GM21723 (cell line): ENCODE measurements around the gene MYH14.
"Not testable (repeated sequence)": the region's sequence is repeated elsewhere in the genome, so short reads cannot be mapped to it uniquely, and the experiment has no call there.

Experiments used
- ATAC-seq: cut with Tn5 transposase; IDR thresholded peaks from one replicate; pipeline ENCODE4 v1.9.1; 2021; ENCODE audit warnings: mild to moderate bottlenecking, moderate library complexity; ENCODE audit not compliant: unreplicated experiment

The MYH14 gene

DNA sequence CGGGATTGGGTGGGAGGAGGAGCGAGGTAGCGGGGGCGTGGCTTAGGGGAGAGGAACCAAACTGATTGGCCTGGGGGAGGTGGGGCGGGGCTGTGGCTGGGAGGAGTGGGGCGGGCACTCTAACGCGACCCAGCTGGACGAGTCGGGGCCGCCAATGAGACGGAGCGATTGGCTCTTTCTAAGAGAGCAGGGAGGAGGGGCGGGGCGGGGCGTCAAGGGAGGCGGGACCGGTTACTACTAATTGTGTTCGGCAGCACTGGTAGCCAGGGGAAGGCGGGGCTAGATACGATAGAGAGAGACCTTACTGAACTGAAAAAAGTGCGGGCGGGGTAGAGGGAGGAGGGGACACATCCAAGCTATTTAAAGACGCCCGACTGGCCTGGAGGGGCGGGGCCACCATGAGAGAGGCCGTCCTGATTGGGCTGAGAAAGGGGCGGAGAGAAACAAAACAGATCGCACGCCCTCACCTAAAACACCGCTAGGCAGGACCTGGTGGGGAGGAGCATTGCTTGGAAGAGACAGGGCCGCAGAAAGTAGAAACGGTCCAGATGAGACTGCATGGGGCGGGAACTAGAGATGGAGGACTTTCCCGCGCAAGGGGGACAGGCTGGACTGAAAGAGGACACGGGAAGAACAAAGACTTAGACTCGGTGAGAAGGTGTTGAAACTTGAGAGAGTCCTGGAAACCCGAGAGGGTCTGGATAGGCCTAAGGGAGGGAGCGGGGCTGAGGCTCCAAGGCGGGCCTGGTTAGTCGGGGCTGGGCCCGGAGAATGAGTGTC, 125.9 kb downstream of the MYH14 start, which contains the start of gene KCNC3:
TSS of gene KCNC3 (minus strand) at position 232 of the 780 bp plus-strand sequence. CDS start 295 bp downstream, outside the sequence.
- peak; percentile 50 for ATAC-seq

DNA sequence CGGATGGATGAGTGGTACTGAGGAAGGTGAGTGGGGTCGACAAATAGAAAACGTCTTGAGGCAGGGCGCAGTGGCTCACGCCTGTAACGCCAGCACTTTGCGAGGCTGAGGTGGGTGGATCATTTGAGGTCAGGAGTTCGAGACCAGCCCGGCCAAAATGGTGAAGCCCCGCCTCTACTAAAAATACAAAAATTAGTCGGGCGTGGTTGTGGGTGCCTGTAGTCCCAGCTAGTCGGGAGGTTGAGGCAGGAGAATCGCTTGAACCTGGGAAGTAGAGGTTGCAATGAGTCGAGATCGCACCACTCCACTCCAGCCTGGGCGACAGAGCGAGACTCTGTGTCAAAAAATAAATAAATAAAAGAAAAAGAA, 126.5 kb downstream of the MYH14 start:
- ATAC-seq = not testable (repeated sequence)

DNA sequence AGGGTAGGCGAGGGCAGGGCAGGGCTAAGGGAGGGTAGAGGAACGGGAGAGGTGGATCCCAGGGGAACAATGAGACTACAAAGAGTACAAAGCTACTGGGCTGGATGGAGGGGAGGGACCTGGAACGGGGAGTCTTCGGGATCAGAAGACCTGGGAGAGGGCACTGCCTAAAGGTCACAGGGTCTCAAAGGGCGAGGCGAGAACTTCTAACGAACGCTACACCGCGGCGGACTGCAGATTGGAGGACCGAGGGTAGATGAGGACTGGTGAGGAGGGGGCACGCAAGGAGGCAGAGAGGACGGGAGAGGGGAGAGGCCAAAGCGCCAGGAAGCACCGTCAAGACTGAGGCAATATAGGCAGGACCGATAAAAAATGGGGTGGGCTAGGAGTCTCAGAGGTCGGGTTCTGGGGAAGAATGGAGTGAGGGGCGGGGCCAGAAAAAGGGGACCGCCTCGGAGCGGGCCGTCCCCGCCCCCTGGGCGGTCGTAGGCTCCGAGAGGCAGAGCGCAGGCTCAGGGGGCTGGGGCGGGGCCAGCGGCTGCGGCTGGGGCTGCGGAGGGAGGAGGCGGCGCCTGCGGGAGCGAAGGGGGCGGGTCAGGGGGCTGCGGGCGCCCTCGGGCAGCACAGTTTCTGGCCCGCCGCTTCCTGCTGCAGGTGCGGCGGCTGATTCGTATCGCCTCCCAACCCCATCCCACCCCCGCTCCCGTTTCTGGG, 127.1 kb downstream of the MYH14 start:
- peak; percentile 32 for ATAC-seq

DNA sequence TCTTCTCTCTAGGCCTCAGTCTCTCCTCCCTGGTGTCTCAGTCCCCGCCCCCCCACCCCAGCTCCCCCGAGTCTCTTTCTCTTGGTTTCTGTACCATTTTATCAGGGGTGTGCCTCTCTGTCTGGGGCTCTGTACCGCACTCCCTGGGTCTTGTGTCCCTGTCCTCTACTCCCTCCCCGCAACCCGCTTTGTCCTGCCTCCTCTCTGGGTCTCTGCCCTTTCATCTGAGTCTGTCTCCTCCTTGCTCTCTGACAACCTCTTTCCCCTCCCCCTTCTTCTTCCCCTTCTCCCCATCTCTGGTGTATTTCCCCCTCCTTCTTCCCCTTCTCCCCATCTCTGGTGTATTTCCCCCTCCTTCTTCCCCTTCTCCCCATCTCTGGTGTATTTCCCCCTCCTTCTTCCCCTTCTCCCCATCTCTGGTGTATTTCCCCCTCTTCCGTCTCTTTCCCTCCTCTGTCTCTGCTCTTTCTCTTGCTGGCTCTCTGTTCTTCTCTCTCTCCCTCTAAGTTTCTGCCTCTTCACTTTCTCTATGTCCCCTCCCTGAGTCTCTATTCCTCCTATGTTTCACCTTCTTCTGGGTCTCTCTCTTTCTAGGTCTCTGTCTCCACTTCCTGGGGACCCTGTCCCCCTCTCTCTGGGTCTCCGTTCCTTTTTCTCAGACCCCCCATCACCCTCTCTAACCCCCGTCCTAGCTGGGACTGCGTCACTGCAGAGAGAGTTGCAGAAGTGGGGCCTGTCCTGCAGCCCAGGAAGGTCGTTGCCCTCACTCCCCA, 128.0 kb downstream of the MYH14 start:
- ATAC-seq = no peak

DNA sequence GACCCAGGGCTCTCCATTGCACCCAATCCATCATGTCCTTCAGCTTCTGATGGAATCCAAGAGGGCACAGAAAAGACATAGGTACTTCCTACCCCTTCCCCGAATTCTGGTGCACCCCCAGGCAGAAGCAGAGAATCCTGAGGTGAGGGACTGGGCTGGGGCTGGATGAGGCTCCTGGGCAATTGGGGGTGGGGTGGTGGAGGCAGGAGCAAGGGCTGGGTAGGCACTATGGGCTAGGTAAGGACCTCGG, 128.5 kb downstream of the MYH14 start:
- no peak for ATAC-seq

DNA sequence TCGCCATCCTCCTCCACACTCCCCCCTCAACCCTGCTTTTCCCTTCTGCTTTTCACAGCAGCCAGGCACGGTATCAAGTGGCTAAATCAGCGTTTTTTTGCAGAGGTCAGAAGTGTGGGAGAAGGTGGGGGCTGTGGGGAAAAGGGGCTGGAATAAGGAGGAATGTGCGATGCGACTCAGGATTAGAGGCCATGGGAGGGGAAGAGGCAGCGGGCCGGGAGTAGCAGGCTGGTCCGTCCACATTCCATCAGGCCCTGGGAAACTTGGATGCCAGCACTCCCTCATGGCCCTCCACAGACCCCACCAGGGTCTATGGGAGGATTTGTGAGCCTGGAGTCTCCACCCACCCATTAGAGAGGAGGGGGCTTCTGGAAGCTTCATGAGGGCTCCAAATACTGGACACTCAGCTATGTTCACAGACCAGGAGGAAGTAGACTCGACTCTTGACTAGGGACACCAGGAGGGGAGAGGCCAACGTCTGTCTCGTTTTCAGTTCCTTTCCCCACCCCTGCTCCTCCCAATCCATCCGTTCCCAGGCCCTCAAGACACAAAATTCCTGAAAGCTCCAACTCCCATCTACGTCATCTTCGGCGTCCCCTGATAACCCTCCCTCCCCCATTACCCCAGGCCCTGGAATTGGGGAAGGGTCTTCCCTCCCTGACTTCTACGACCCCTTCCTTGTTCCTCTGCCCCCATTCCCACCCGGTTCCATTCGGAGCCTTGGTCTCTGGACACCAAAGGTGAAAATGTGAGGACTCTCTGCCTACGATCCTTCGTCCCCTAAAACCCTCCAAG, 129.0 kb downstream of the MYH14 start:
- ATAC-seq = no peak

DNA sequence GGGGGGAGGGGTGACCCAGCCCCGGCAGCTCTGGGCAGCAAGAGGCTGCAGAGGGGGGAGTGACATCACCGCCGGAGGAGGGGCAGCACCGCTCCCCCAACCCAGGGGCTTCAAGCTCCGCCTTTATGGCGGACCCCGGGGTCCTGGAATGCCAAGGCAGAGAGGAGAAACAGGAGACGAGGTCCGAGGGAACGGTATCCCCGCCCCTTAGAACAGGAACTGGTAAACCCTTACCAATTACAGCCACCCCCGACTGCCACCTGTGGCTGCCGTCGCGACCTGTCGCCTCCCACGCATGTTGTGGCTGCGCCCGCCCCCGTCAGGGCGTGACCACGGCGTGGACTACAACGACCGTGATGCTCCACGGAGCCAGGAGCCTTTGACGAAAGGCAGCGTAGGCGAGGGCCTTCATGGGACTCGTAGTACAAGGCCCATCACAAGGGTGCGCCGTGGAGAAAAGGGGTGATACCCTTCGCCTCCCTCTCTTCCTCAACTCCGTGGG, 129.9 kb downstream of the MYH14 start:
- peak; percentile 37 for ATAC-seq

DNA sequence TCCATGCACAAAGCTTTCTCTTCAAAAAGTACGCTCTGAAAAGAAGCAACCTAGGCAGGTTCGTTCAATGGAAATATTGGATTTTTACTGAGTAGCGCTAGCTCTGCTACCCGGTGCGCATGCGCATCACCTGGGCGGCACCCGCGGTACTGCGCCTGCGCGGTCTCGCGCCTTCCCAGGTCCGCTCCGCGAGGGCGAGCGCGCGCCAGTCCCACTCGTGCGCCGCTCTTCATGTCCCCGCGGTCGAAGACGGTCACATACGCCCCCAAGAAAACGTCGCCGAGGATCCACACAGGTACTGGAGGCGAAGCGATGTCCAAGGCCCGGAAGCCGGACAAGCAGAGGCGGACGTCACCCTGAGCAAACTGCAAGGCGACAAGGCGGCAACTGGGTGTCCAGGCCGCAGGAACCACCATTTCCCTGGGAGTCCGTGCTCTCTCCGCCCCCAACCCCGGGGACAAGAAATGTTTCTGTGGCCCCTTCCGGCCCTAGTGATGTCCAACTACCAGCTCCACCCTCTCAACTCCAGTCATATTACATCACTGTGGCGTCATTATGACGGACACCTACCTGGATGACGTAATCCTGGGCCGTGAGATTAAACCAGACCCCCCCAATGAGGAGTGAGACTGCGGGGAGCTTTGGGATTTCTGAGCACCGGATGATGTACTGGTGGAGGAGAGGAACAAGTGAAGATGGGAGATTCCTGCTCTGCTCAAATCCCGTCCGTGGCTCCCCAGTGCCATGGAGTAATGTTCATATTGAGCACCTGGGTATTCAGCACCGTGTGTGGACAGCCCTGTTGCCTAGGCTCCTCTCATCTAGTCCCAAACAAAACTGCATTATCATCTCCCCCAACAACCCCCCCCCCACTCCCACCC, 130.6 kb downstream of the MYH14 start:
- peak; percentile 28 for ATAC-seq

DNA sequence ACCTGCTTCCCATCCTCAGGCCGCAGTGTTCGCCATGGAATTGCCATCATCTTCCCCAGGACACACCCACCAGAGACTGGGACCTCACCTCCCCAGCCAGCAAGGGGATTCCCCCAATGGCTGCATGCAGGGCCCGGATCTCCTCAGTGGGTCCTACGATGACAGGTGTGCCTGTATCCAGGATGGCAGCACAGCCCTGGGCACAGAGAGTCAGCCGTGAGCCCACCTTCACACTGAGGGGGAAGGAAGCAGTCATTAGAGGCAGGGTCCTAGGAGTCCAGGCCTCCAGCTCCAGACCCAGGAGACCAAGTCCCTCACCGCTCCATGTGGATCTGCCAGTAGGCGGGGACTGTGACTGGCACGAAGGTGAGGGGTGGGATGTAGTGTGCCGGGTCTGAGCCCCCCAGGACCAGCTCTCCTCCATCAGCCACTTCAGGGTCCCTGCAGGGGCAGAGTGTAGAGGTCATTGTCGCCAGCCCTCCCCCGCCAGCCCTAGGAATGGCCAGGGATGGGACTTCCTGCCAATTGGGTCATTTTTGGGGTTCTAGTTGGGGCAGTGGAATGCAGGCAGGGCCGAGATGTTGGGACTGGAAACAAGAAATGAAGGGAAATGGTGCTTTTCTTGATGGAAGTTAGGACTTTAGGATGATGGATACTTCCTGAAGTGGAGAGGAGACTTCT, 131.5 kb downstream of the MYH14 start:
- no peak for ATAC-seq

DNA sequence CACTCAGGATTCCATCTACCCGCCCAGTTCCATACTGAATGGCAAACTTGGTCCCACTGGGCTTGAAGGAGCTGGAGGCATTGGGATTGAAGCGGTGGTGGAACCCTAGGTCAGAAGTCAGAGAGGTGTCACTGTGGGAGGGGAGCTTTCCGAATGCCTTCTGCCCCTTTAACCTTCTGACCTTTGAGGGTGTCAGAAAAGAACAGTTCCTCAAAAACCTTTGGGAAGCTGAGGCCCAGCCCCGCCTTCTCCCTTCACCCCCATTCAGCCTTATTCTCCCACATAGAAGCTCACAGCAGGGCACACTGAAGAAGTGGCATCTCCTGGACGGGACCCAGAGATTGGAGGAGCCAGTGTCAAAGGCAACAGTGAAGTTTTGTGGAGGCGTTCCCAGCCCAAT, 133.6 kb downstream of the MYH14 start:
- not testable (repeated sequence) for ATAC-seq

DNA sequence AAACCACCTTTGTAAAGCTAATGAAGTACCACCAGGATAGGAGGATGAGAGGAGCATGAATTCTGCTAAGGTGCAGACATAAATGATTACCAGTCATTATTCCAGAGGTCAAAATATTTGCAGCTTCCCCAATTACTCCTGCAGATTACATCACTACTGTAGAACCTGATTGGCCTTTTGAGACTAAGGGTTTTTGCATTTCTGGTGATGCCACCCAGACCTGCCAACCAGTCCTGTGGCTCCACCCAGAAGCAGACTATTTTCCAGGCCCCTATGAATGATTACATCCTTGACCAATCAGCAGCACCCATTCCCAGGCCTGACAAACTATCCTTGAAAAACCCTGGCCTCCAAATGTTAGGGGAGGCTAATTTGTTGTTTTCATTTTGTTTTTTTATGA, 136.9 kb downstream of the MYH14 start:
- ATAC-seq = no peak

DNA sequence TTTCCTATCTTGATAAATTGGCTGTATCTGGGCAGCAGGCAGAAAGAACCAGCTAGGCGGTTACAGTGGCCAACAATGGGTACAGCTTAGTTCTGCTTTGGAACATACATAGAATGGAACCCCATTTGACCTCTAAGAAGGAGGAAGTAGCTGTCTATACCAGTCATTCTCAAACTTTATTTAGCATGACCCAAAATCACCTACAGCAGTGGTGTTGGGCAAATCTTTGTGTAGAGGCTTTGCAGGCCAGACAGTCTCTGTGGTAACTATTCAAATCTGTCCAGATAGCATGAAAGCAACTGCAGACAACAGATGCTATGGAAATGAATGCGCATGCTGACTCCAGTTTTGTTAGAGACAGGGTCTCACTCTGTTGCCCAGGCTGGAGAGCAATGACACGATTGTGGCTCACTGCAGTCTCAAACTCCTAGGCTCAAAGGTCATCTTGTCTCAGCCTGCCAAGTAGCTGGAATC, 137.7 kb downstream of the MYH14 start:
- no peak for ATAC-seq

DNA sequence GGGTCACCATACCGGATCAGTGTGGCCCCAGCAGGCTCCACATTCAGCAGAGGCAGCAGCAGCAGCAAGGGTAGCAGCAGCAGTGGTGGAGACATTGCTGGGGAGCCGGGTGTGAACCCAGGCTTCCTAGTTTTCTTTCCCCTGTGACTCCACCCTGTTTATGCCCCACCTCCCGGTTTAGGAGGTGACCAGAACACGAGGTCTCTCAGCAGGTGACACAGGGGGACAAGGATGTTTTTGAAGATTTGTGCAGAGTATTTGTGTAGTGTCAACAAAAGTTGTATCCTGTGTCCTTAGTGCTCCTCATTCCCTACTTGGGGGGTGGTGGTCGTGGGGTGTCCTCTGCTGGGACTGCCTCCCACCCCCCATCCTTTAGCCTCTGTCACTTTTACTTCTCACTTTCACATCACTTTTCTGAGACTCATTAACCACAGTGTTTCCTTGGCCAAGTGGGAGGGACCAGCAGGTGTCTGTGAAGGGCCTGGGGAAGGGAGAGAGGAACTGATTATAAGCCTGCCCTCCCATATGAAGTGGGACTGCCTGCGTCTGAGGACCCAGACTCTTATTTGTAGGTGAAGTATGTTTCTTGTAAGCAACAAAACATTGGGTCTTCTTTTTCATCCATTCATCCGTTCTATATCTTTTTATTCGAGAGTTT, 141.4 kb downstream of the MYH14 start:
- ATAC-seq = peak; percentile 56

DNA sequence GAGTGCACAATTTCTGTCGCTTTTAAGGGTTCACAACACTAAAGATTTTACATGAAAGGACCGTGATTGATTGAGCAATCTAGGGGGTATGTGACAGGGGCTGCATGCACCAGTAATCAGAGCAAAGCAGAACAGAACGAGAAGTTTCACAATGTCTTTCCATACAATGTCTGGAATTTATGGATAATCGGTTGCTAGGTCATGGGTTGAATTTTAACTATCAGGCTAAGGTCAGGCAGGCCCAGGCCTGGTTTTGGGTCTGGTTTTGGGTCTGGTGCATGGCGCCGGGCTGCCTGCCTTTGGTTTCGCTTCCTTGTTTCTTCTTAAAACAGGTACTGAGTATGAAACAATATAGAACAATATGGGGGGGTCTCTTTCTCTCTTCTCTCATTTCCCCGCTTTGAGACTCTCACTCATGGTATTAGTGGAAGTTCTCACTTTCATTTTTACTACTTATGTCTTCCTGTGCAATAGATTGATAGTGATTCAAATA, 143.7 kb downstream of the MYH14 start:
- not testable (repeated sequence) for ATAC-seq

DNA sequence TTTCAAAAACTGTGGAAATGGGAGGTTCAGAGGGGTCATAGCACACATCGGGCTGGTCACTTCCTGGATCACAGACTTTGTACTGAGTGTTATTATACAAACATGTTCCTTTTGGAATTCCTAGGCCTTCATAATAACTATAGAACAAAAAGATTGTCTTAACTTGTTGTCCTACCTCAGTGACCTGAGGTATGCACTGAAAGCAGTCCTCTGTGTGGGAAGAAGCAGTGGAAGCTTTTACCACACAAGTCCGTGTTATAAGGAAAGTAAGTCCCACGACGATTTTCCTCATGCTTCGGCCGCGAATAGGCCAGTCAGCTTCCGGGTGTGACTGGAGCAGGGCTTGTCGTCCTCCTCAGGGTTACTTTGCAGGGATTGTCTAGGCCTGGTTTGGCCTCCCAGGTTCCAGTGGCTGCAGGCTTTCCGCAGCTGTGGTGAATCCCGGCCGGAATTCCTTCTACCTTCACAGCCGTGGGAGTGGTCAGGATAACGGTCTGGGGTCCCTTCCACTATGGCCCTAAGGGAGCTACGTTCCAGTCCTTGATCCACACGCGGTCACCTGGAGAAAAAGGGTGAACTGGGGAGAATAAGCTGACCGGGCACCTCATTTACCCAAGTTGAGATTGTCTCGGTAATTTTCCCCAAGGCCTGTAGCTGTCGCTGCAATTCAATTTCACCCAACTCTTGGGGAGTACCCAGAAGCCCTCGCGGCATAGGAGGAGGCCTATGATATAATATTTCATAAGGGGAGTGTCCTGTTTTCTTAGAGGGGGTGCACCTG, 146.0 kb downstream of the MYH14 start:
- ATAC-seq = no peak

DNA sequence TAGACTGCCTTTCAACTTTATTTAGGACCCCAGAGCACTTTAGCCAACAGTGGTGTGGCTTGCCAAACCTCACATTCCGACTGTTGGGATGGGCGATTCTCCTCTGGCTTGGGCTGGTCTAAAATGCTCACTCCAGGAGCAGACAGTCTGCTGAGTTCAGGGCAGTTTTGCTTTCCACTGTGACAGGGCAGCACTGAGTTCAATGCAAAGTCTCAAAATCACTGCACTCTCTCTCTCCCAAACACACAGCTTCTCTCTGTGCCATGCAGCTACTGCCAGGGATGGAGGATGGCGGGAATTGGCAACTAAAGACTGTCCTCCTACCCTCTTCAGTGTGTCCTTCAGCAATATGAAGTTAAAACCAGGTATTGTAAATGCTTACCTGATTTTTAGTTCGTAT, 148.8 kb downstream of the MYH14 start:
- no peak for ATAC-seq

DNA sequence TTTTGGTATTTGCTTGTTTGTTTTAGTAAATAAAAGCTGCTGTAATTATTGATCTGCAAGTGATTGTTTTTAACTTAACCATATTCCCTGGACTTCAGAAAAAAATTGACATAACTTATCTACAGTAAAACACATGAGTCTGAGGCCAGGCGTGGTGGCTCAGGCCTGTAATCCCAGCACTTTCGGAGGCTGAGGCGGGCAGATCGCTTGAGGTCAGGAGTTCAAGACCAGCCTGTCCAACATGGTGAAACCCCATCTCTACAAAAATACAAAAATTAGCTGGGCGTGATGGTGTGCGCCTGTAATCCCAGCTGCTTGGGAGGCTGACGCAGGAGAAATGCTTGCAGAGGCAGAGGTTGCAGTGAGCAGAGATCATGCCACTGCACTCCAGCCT, 150.1 kb downstream of the MYH14 start:
- ATAC-seq = not testable (repeated sequence)

DNA sequence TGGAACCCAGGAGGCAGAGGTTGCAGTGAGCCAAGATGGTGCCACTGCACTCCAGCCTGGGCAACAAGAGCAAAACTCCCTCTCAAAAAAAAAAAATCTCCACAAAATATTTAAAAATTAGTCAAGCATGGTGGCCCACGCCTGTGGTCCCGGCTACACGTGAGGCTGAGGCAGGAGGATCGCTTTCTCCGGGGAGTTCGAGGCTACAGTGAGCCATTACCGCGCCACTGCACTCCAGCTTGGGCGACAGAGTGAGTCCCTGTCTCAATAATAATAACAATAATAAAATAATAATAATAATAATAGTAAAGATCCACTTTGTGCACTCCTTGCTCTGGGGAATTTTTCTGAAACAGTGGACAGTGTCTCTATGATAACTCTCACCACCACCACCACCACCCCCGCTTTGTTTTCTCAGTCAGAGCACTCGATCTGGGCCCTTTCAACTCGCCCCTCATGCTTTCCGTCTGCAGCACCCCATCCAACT, 153.3 kb downstream of the MYH14 start:
- ATAC-seq = no peak
